GM18502 (cell line): ENCODE measurements around the gene KCNQ1.

ENCODE experiments used
- ATAC-seq: cut with Tn5 transposase; IDR thresholded peaks from one replicate; pipeline ENCODE4 v1.9.1; 2021; ENCODE audit warnings: mild to moderate bottlenecking; ENCODE audit not compliant: unreplicated experiment, poor library complexity

Gene KCNQ1

GRCh38 chr11:2409611-2410468 is 35.0 kb upstream of the KCNQ1 start:
- no peak for ATAC-seq

- no peak for ATAC-seq
These were observed 34.2 kb upstream of the KCNQ1 start for GRCh38 chr11:2410616-2411015.

GRCh38 chr11:2411446-2412305 is 33.1 kb upstream of the KCNQ1 start:
- ATAC-seq, result no peak

- no peak for ATAC-seq
These were observed 32.5 kb upstream of the KCNQ1 start for GRCh38 chr11:2412323-2412722.

GRCh38 chr11:2413742-2414579 is 30.8 kb upstream of the KCNQ1 start:
- ATAC-seq, result no peak

GRCh38 chr11:2414616-2415015 is 30.2 kb upstream of the KCNQ1 start:
- no peak for ATAC-seq

GRCh38 chr11:2415171-2415570 is 29.6 kb upstream of the KCNQ1 start:
- no peak for ATAC-seq

- ATAC-seq, result no peak
These were observed 29.0 kb upstream of the KCNQ1 start for GRCh38 chr11:2415601-2416380.

GRCh38 chr11:2416765-2417164 is 28.0 kb upstream of the KCNQ1 start:
- ATAC-seq, result no peak

GRCh38 chr11:2417856-2418692 is 26.7 kb upstream of the KCNQ1 start:
- no peak for ATAC-seq

GRCh38 chr11:2418693-2419360 is 26.0 kb upstream of the KCNQ1 start:
- no peak for ATAC-seq

- ATAC-seq, result no peak
These were observed 24.9 kb upstream of the KCNQ1 start for GRCh38 chr11:2419638-2420501.

GRCh38 chr11:2420502-2421225 is 24.1 kb upstream of the KCNQ1 start:
- ATAC-seq, result no peak

- no peak for ATAC-seq
These were observed 23.4 kb upstream of the KCNQ1 start for GRCh38 chr11:2421226-2421994.

GRCh38 chr11:2421996-2422395 is 22.8 kb upstream of the KCNQ1 start:
- no peak for ATAC-seq
